ELR (cell line): ENCODE measurements around the gene EVI5.
"Not testable (repeated sequence)": the region's sequence is repeated elsewhere in the genome, so short reads cannot be mapped to it uniquely, and the experiment has no call there.

Experiments
- DNase-seq: peaks from one replicate; pipeline ENCODE4 v3.0.0-alpha.2; 2015; ENCODE audit warnings: low read depth

The EVI5 gene

DNA sequence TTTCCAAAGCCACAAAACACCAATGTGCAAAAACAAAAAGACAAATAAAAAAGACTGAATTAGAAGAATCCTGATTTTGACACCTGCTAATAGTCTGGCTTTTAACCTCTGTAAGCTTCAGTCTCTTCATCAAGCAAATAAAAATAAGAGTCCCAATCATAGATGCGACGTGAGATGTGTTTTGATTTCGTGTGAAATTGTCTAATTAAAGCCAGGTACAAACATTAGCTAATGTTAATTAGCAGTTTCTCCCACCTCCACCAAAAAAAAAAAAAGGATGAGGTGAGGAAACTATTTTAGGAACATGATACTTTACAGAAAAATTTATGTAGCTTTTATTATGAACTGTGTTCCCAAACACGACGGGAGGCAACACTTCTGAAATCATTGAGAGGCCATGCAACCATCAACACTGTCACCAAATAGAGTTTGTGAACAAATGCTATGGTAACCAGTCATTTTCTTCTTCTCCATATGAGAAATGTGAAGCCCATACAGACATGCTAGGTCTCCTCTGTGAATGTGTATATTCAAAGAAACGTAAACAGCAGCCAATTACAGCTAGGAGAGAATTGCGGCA lies 6.7 kb upstream of the EVI5 start:
- no peak for DNase-seq

DNA sequence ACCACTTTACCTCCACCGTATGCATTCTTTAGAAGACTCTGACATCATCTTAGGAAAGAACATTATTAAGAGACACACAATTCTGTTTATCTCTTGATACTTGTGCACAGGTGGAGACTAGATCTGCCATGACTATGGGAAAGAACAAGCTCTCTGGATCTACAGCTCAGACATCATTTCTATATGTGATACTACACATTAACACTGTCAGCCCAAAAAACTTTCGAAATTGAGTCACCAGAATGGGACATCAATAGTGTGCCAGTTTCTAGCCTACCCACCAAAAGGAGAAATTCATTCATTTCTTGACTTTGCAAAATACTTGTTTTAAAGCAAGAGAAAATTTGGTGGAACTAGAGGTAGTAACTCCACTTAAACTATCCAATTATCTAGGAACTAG lies 6.0 kb upstream of the EVI5 start:
- no peak for DNase-seq

DNA sequence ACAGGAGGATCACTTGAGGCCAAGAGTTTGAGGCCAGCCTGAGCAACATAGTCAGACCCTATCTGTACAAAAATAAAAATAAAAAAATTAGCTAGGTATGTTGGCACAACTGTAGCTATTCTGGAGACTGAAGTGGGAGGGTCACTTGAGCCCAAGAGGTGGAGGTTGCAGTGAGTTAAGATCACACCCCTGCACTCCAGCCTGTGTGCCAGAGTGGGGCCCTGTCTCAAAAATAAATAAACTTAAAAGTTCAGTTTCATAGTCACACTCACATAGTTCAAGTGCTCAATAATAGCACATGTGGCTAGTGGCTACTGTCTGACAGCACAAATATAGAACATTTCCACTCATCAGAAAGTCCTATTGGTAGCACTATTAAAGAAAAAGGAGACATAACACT lies 5.2 kb upstream of the EVI5 start:
- DNase-seq: no peak

DNA sequence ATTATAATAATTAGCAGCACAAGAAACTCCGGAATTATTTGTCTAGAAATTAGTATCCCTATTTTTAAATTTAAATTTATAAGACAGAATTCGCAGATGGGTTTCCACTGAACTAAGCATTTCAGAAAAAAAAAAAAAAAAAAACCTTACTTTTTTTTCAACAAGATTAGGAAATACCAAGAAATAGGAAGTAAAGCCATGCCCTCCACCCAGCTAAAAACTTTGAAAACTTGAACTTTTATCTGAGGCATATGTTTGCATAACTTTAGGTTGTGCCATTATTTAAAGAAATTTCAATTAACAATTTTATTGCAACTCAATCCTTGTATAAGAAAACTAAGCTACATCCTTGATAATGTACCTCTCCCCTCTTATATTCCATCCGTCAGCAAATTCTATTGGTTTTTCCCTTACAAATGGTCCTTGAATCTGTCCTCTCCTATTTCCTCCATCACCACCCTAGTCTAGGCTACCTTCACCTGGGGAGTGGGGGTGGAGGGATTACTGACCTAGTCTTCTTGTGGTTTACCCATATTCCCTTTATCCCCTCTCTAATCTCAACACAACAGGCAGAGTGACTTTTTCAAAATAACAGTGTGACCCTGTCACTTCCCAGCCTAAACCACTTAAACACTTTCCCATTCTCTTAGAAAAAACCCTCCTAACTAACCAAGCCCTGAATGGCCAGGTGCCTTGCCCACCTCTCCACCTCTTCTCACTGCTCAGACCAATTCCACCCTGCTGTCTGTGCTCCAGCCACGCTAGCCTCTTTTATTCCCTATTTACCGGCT lies 1.4 kb upstream of the EVI5 start:
- no peak for DNase-seq

DNA sequence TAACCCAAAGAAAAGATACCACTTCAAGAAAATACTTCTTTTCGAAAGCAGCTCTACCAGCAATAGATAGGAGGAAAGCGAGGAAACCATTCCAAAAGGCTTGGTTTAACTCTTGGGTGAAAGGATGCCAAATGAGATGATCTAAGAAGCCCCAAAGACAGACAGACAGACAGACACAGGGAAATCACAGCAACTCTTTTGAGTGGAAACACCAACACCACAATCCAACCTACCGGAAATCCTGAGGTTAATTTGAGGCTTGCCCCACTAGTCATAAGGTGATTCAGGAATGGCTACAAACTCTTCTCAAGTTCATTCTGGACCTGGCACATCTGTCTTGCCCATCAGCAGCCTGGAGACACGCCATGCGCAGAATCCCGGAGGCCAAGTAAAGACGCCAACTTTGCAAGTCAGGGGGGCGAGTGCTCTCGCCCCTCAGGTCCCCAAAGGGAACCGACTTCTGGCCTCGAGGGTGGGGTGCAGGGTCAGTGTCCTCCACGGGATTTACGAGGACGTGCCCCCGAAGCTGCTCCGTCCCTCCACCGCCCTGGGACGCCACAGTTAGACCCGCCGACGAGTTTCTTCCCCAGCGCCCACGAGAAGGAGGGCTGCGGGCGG lies 778 bp downstream of the EVI5 start:
- DNase-seq: peak; percentile 87

DNA sequence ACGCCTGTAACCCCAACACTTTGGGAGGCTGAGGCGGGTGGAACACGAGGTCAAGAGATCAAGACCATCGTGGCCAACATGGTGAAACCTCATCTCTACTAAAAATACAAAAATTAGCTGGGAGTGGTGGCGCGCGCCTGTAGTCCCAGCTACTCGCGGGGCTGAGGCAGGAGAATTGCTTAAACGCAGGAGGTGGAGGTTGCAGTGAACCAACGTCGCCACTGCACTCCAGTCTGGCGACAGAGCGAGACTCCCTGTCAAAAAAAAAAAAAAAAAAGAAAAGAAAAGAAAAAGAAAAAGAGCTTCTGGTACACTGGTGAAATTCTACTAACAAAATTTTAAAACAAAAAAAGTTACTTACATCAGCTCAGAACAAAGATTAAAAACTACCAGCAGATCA lies 1.4 kb downstream of the EVI5 start:
- DNase-seq: peak; percentile 27

DNA sequence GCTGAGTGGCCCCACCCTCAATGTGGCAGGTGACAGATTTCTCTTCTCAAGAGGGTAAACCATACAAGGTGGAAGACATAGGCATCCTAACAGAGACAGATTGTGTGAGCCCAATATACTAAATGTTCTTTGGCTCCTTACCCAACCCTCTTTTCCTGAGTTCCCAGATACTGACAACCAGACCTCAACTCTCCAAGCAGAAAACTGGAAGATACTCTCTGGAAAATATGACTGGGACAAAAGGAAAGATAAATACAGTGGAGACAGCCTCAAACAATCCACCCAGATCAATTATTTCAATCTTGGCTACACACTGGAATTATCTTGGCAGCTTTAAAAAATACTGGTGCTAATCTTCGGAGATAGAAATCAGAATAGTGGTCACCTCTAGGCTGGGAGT lies 6.5 kb downstream of the EVI5 start:
- no peak for DNase-seq

DNA sequence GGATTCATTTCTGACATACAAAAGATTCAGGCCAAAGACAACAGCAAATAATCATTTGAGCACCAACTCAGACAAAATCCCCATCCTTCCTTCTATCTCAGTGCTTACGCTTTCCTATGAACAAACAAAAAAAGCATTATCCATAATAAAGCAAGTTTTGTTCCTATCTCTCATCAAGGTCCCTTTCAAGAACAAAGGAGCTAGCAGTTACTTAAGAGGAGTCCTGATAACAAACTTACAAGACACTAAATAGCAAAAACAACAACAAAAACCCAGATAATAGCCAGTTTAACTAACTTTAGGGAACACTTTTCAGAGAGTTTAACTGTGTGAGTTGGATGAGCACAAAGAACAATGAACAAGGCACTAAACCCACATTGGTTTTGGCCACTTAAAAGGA lies 10.5 kb downstream of the EVI5 start:
- no peak for DNase-seq

DNA sequence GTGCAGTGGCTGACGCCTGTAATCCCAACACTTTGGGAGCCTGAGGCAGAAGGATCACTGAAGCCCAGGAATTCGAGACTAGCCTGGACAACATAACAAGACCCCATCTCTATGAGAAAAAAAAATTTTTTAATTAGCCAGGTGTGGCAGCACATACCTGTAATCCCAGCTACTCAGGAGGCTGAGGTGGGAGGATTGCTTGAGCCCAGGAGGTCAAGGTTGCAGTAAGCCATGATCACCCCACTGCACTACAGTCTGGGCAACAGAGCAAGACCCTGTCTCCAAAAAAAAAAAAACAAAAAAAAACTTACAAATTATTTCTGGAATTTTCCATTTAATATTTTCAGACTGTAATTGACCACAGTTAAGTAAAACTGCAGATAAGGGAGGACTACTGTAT lies 11.2 kb downstream of the EVI5 start:
- DNase-seq: not testable (repeated sequence)

DNA sequence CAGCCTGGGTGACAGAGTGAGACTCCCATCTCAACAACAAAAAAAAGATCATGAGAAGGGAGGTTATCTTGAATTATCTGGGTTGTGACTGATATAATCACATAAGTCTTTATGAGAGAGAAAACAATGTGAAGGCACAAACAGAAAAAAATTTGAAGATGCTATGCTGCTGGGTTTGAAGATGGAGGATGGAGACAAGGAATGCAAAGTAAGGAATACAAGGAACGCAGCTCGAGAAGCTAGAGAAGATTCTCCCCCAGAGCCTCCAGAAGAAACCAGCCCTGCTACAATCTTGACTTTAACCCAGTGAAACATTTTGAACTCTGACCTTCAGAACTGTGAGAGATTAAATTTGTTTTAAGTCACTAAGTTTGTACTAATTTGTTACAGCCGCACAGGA lies 15.1 kb downstream of the EVI5 start:
- DNase-seq: no peak

DNA sequence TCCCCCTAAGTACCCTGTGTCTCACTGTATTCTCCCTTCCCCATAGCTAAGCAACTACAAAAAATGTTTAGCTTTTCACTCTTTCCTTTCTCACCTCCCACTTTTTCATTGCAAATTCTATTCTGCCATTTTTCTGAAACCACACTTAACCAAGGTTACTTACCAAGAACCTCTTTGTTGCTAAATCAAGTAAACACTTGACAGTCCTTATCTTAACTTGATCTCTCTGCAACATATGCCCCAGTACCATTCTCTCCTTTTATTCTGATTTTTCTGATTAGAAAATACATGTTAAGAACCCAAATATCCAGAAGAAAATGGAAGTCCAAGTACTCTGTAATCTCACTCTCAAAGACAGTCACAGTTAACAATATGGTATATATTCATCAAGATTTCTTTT lies 16.0 kb downstream of the EVI5 start:
- DNase-seq: no peak

DNA sequence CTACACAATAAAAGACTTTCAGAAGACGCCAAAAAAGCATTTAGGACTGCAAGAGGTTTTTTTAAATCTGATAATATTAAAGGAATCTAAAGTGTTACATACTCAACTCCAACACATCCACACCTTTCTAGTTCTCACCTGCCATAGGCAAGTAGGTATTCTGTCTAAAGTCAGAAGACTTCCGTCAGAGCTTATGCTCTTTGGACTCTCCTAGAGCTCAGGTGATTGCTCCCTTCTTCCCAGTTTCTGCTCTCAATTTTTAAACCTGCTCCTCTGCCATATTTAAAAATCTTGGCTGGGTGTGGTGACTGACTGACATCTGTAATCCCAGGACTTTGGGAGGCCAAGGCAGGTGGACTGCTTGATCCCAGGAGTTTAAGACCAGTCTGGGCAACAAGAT lies 16.6 kb downstream of the EVI5 start:
- no peak for DNase-seq

DNA sequence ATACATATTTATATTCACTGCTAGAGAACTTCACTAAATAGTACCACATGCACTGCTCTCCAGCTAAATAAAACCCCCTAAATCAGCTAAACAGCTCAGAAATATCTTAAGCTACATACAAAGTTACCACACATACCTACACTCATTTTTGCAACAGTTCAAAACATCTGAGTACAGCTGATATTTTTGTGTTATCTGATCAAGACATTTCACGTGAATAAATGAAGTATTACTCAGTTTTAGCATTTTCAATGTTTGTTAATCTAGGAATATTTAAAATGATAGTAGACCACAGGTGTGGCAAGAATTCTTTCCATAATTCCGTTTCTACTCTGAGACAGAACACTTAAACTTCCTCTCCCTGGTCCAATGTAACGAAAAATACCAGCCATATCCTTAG lies 20.8 kb downstream of the EVI5 start:
- DNase-seq: no peak

DNA sequence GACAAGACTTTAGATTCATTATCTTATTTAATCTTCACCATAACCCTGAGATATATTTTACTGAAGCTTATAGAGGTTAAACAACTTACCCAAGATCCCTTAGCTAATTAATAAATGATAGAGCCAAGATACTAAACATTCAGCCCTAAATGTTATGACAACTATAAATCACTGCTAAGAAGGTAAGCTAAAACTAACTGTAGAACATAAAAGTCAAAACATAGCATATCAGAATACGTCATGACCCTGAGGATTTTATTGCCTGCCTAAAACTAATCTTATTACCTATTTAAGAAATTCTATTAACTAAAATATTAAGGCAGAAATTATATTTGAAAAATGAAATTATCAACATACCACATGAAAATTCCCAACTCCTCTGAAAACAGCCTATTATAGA lies 22.6 kb downstream of the EVI5 start:
- no peak for DNase-seq

DNA sequence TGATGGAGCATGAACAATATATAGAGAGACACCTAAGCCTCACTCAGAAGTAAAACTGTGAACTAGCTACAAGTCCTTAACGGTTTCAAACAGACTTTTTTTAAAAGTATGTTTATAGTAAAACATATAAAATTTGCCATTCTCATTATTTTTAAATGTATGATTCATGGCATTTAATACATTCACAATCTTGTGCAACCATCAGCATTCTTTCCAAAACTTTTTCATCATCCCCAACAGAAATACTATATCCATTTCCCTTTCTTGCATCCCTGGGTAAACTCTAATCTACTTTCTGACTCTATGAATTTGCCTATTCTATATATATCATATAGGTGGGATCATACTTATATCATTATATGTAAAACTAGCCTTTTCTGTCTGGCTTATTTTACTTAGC lies 25.5 kb downstream of the EVI5 start:
- peak; percentile 4 for DNase-seq

DNA sequence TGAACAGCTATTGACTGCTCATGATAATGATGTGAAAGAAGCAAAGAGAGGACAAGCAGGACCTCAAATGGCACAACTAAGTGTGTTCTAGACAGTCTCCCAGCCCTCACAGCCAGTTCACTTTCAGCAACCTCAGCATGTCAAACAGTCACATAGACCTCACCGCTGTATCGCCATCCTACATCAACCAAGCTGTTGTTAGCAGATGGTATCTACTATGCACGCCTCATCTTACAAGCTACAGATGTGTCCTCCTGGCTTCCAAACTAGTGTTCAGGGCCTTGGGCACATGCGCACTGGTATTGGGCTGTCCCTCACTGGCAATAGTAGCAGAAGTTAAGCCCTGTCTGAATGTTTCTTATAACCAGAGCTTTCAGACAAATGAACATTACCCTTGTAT lies 28.4 kb downstream of the EVI5 start:
- DNase-seq: no peak

DNA sequence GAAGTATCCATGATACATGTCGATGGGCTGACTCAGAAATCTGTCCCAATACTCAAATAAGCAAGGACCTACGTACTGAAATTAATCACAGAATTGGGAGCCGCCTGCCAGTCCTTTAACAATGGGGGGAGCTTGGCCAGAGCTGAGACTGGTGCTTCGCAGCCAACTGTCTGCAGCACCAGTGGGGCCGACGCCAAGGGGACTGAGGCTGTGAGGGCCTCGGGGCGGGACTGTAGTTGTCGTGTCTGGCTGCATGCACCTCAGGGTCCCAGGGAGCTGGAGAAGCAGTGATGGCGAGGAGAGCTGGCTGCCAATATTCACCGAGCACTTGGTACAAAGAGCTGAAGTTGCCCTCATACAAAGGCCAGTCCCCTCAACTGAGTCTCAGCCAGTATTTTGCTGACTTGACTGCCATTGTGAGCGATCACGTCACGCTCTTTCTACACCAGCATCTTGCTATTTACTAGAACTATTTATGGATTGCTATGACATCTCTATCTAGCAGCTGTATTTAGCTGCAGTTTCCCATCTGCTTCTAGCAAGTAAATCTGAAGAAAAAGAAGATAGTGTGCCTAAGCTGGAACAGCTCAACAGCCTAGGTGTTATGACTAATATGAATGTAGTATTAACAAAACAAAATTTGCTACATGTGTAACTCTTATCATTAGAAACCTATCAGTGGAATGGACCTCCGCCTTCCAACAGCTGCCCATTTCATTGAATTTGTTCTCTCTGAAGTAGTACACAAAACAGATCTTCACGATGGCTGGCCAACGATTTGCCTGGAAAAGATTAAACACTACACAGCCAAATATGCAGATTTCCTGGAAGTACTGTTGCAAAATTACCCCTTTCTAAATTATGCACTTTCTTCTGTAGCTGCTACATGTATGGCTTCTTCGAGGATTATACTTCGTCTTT lies 29.1 kb downstream of the EVI5 start:
- no peak for DNase-seq

DNA sequence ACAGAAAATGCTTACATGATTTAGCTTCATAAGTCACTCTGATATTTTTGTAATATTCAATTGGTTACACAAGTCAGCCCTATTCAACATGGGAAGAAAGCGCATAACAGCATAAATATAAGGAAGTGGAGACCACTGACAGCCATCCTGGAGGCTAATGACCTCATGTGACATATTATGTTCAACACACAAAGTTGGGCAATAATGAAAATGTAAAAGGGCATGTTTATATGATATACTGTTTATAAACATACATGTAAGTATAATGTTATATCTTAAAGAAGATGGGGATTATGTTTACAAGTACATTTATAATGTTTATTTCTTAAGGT lies 30.2 kb downstream of the EVI5 start:
- DNase-seq: no peak

DNA sequence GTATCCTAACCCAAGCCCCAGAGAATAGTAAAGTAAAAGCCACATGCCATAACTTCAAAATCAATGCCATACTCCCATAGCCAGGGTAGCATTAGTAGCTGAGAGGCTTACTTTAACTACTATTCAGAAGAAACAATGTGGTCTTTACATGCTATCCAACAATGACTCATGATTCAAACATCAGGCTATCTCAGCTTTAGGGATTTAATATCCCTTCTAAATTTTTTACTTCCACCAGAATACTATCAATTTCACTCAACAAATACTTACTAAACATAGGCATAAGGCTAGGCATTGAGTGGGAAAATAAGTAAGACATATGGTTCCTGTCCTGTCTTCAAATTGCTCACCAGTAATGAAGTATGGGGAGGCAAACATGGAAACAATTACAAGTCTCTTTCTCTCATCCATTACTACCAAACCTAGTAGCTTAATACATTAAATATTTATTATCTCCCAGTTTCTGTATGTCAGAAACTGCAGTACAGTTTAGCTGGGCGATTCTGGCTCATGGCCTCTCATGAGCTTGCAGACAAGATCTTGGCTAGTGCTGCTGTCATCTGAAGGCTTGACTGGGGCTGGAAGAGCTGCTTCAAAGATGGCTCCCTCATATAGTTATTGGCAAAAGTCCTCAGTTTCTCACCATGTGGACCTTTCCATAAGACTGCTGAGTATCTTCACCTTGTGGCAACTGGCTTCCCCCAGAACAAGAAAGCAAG lies 30.7 kb downstream of the EVI5 start:
- peak; percentile 79 for DNase-seq

DNA sequence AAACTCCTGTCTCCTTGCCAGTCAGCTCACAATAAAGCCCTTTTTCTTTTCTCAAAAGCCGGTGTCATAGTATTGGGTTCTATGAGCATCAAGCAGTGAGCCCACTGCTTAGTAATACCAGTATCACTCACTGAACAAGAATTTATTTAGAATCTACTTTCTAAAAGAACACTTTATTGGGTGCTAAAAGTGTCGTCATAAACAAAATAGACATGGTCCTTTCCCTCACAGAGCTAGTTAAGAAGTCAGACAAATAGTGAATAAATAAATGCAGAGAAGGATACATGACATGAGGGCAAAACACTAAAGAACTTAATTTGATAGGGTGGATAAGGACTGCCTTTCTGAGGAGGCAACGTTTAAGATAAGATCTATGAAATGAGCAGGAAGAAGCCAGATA lies 32.2 kb downstream of the EVI5 start:
- peak; percentile 92 for DNase-seq

DNA sequence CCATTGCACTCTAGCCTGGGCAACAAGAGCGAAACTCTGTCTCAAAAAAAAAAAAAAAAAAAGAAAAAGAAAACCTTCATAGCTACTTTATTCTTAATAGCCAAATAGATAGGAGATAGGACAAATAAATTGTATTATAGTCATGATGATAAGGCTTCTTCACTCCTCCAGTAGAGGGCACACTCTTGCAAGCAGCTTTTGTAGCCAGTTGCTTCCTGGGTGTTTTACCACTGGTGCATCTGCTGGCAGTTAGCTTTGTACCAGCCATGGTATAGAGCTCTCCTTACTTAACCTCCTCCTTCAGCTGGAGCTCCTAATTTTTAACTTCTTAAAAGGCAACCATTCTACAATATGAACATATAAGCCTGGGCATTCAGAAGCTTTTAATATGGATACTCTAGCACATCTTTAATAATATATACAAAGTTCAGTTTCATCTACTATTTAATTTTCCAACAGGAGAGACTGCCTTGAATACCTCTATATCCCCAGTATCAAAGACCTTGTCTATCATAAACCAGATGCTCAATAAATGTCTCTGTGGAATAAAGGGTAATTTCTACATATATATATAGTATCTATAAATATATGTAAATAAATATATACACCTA lies 35.8 kb downstream of the EVI5 start:
- DNase-seq: peak; percentile 81

DNA sequence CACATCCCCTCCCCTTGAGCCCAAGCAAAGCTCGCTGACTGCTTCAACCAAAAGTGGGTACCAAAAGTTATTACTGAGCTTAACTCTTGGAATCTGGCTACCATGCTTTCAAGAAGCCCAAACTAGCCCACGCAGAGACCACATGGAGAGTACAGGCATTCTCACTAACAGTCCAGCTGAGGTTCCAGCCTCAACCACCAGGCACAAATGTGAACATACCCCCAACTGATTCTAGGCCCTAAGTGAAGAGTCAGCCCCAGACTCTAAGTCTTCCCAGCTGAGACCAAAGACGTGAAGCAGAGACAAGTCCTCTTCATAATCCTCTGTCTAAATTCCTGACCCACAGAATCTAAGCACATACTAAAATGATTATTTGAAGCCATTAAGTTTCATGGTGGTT lies 36.8 kb downstream of the EVI5 start:
- DNase-seq: peak; percentile 12
